ENCODE data around the gene DUSP1.

DUSP1 gene

GRCh38 chr5:172748341-172748843, 22.6 kb downstream of the DUSP1 start:
- TF ChIP-seq CTCF (IDR thresholded peaks at IDR 0.05; ENCODE audit: low read depth, low read length, missing control alignments) = no peak
- in situ Hi-C loops (cut with HindIII; ENCODE audit: low sequenced_read_pairs) = no loop called here
- no peak overlapping the region for H3K4me3 ChIP-seq (ENCODE audit: low read depth, low read length)
- peak; percentile 12 for DNase-seq (ENCODE audit: low read depth)

GRCh38 chr5:172747471-172747870, 23.5 kb downstream of the DUSP1 start:
- TF ChIP-seq CTCF (IDR thresholded peaks at IDR 0.05; ENCODE audit: low read depth, low read length, missing control alignments) = no peak
- H3K4me3 ChIP-seq (ENCODE audit: low read depth, low read length) = no peak overlapping the region
- in situ Hi-C loops (cut with HindIII; ENCODE audit: low sequenced_read_pairs) = no loop called here
- no peak for DNase-seq (ENCODE audit: low read depth)

DNA sequence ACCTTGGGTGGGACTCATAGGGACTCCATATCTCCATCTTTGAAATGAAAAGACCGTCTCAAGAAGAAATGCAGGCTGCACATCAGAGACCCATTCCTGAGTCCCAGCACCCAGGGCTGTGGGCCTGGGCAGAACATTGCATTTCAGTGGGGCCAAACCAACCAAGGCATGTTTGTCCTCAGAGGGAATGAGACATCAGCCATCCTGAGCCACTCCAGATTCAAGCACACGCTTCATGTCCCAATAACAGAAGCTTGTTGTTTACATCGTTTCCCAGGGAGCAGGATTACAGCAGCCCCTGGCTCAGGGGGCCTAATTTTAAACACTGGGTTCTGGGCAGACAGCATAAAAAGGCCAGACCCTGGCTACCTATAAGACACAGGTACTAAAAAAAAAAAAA, 24.3 kb downstream of the DUSP1 start:
- no peak overlapping the region for H3K4me3 ChIP-seq (ENCODE audit: low read depth, low read length)
- DNase-seq (ENCODE audit: low read depth) = no peak
- no peak for TF ChIP-seq CTCF (IDR thresholded peaks at IDR 0.05; ENCODE audit: low read depth, low read length, missing control alignments)
- in situ Hi-C loops (cut with HindIII; ENCODE audit: low sequenced_read_pairs) = no loop called here

DNA sequence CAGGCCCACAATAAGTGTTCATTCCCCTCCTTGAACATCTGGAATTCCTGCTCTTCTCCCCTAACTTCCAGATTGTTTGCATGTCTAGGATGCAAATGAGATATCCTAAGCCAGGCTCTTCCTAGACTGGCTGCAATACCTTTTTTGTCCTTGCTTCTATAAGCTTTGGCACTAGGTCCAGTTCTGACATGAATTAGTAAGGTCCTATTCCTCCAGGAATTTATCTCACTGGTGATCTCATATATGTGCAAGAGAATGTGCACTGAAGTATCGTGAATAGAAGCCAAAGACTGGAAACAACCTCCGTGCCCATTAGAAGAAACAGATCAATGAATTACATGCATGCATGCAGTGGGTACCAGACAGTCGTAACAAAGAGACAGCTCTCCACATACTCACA, 25.2 kb downstream of the DUSP1 start:
- in situ Hi-C loops (cut with HindIII; ENCODE audit: low sequenced_read_pairs) = no loop called here
- TF ChIP-seq CTCF (IDR thresholded peaks at IDR 0.05; ENCODE audit: low read depth, low read length, missing control alignments) = no peak
- H3K4me3 ChIP-seq (ENCODE audit: low read depth, low read length) = no peak overlapping the region
- DNase-seq (ENCODE audit: low read depth) = no peak

DNA sequence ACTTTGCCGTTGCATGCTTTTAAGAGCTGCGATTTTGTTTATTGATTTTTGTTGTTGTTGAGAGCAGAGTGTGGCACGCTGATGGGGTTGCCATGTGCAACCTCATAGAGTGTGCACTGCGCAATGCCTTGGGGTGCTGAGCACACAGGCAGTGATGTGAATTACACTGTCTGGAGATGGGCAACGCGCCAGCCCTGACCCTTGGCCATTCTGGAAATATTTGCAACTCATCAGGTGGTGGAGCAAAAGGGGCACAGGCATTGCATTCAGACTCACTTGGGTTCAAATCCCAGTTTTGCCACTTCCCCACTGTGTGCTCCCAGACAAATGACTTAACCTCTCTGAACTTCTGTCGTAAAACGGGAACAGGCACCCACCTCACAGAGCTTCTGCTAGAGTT, 25.6 kb downstream of the DUSP1 start:
- no peak for DNase-seq (ENCODE audit: low read depth)
- in situ Hi-C loops (cut with HindIII; ENCODE audit: low sequenced_read_pairs) = no loop called here

GRCh38 chr5:172744123-172745104, 26.6 kb downstream of the DUSP1 start:
- no peak for DNase-seq (ENCODE audit: low read depth)
- H3K4me3 ChIP-seq (ENCODE audit: low read depth, low read length) = no peak overlapping the region
- TF ChIP-seq CTCF (IDR thresholded peaks at IDR 0.05; ENCODE audit: low read depth, low read length, missing control alignments) = no peak
- in situ Hi-C loops (cut with HindIII; ENCODE audit: low sequenced_read_pairs) = no loop called here

More for the DNA sequence above, 25.6 kb downstream of the DUSP1 start:
- no peak for TF ChIP-seq CTCF (IDR thresholded peaks at IDR 0.05; ENCODE audit: low read depth, low read length, missing control alignments)
- H3K4me3 ChIP-seq (ENCODE audit: low read depth, low read length) = no peak overlapping the region

All from astrocyte of the cerebellum (primary cell).